ENCODE results near the gene KCNMA1.

The KCNMA1 gene

DNA sequence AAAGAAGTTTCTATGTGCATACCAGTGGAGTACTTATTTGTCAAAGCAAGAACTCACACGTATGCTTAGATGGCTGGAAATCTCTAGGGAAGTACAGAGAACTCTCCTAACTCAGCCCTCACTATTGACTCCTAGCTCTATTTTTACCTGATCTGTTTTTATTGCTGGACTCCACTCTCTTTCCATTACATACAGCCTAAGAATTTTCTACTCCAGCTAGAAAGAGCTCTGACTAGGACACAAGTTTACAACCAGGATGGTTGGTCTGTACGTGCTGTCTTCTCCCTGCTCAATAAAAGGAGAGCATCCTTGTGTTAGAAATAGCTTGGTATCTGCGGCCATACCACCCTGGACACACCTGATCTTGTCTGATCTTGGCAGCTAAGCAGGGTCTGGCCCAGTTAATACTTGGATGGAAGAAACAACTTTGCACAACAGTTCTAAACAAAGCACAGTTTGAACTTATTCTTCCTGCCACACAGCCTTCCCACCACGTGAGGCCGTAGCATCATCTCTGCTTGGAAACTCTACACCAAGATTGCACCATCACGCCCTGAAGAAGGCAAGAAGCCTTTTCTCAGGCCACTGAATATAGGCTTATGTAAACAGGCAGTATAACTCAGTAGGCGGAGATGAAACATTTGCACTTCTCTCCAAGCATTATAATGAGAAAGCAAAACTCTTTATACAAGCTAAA lies 50.7 kb downstream of the KCNMA1 start:
- Histone ChIP-seq H3K4me3 (ENCODE audit: insufficient read depth, low read depth, low read length) (no peak overlapping the region), H3K4me1 (ENCODE audit: control insufficient read depth, insufficient read depth, low read length) (peaks cover 13% of the 10 kb centered on the region), H3K9me3 (ENCODE audit: control insufficient read depth, low read length) (no peaks in the 10 kb centered on the region), H3K27me3 (ENCODE audit: control insufficient read depth, insufficient read depth, low read length, poor library complexity, severe bottlenecking) (no peaks in the 10 kb centered on the region), H3K36me3 (ENCODE audit: control insufficient read depth, insufficient read depth, low read length) (no peaks in the 10 kb centered on the region), H3K27ac (ENCODE audit: insufficient read depth, low read depth, low read length, poor library complexity, severe bottlenecking) (no peak overlapping the region)
- WGBS, 2 experiments, result 72 to 80% methylated on average over 7 of the region's 7 CpGs

DNA sequence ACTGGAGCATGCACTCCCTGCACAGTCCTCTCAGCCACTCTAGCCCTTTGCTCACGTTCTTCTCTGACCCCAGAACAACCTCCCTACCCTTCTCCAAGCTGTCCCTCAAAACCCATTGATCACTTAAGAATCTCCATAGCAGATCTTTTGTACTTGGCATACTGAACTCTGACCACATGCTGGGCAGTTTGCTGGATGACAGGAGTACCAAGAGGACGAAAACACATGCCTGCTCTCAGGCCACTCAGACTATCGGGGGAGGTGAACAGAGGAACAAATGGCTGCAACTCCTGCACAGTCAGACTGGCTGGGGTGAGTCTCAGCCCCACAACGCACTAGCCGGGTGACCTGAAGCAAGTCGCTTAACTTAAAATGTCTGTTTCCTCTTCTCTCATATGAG lies 52.7 kb downstream of the KCNMA1 start:
- H3K27me3 ChIP-seq (ENCODE audit: control insufficient read depth, insufficient read depth, low read length, poor library complexity, severe bottlenecking), result no peaks in the 10 kb centered on the region
- peaks cover 13% of the 10 kb centered on the region for H3K4me1 ChIP-seq (ENCODE audit: control insufficient read depth, insufficient read depth, low read length)
- H3K4me3 ChIP-seq (ENCODE audit: insufficient read depth, low read depth, low read length), result no peak overlapping the region
- H3K36me3 ChIP-seq (ENCODE audit: control insufficient read depth, insufficient read depth, low read length), result no peaks in the 10 kb centered on the region
- WGBS, 2 experiments, result 71 to 81% methylated on average over 6 of the region's 6 CpGs
- no peak overlapping the region for H3K27ac ChIP-seq (ENCODE audit: insufficient read depth, low read depth, low read length, poor library complexity, severe bottlenecking)
- H3K9me3 ChIP-seq (ENCODE audit: control insufficient read depth, low read length), result no peaks in the 10 kb centered on the region

DNA sequence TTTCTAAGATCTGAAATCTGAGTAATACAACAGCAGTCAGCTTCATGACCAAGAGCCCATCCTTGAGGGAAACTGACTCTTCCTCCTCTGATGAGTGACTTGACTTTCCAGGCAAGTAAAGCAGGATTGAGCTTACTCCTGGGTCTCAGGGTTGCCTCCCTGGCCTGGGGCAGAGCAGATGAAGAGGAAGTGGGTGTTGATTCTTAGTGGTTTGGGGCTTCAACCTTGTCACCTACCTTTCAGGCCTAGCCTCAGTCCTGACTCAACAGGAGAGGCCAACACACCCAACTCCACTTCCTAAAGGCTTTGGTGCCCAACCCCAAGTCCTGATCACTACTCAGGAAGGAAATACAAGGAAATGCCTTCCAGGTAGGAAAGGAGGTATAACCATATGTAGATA lies 54.1 kb downstream of the KCNMA1 start:
- Histone ChIP-seq H3K4me3 (ENCODE audit: insufficient read depth, low read depth, low read length) (no peak overlapping the region), H3K27ac (ENCODE audit: insufficient read depth, low read depth, low read length, poor library complexity, severe bottlenecking) (no peak overlapping the region)

DNA sequence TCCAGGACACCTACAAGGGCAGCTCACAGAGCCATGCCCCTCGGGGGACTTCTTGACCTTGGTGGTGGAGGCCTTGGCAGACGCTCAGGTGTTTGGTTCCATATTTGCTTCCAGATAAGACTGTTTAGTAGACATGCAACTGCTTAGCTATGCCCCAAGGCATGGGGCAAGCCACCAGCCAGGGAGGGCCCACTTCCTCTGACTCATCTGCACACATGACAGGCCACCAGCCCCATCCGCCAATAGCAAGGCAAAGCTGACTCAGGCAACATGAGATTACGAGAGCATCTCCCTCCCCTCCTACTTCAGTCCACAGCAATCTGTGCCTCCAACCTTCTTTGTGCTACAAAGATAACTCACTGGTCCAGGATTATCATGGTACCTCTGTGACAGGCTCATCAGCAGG lies 54.9 kb downstream of the KCNMA1 start:
- WGBS, 2 experiments, result 94 to 97% methylated on average over 4 of the region's 4 CpGs
- Histone ChIP-seq H3K4me1 (ENCODE audit: control insufficient read depth, insufficient read depth, low read length) (peaks cover 13% of the 10 kb centered on the region), H3K27ac (ENCODE audit: insufficient read depth, low read depth, low read length, poor library complexity, severe bottlenecking) (no peak overlapping the region), H3K36me3 (ENCODE audit: control insufficient read depth, insufficient read depth, low read length) (no peaks in the 10 kb centered on the region), H3K27me3 (ENCODE audit: control insufficient read depth, insufficient read depth, low read length, poor library complexity, severe bottlenecking) (no peaks in the 10 kb centered on the region), H3K9me3 (ENCODE audit: control insufficient read depth, low read length) (no peaks in the 10 kb centered on the region), H3K4me3 (ENCODE audit: insufficient read depth, low read depth, low read length) (no peak overlapping the region)

More for the DNA sequence above, 54.1 kb downstream of the KCNMA1 start:
- H3K27me3 ChIP-seq (ENCODE audit: control insufficient read depth, insufficient read depth, low read length, poor library complexity, severe bottlenecking), result no peaks in the 10 kb centered on the region
- H3K36me3 ChIP-seq (ENCODE audit: control insufficient read depth, insufficient read depth, low read length), result no peaks in the 10 kb centered on the region
- H3K4me1 ChIP-seq (ENCODE audit: control insufficient read depth, insufficient read depth, low read length), result peaks cover 13% of the 10 kb centered on the region
- H3K9me3 ChIP-seq (ENCODE audit: control insufficient read depth, low read length), result no peaks in the 10 kb centered on the region

DNA sequence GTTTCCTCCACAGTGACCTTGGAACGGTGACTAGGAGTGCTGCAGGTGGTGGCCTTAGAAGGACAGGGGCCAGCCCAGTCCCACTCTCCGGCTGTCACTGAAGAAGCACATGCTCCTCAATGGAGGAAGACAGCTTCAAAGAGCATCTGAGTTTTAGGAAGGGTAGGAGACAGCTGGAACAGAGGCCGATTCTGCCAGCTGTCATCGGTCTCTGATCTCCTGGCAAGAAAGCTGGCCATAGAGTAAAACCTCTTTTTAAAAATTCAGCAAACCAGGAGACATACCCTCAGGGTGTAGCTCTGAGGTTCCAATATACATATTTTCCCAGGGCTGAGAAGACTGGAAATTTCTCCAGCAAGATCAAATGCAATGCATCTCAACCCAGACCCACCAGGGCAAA lies 55.9 kb downstream of the KCNMA1 start:
- H3K4me1 ChIP-seq (ENCODE audit: control insufficient read depth, insufficient read depth, low read length), result peaks cover 6% of the 10 kb centered on the region
- H3K4me3 ChIP-seq (ENCODE audit: insufficient read depth, low read depth, low read length), result no peak overlapping the region
- H3K27me3 ChIP-seq (ENCODE audit: control insufficient read depth, insufficient read depth, low read length, poor library complexity, severe bottlenecking), result no peaks in the 10 kb centered on the region
- no peak overlapping the region for H3K27ac ChIP-seq (ENCODE audit: insufficient read depth, low read depth, low read length, poor library complexity, severe bottlenecking)
- no peaks in the 10 kb centered on the region for H3K36me3 ChIP-seq (ENCODE audit: control insufficient read depth, insufficient read depth, low read length)
- 93 to 95% methylated on average over 4 of the region's 4 CpGs for WGBS, 2 experiments
- H3K9me3 ChIP-seq (ENCODE audit: control insufficient read depth, low read length), result no peaks in the 10 kb centered on the region

DNA sequence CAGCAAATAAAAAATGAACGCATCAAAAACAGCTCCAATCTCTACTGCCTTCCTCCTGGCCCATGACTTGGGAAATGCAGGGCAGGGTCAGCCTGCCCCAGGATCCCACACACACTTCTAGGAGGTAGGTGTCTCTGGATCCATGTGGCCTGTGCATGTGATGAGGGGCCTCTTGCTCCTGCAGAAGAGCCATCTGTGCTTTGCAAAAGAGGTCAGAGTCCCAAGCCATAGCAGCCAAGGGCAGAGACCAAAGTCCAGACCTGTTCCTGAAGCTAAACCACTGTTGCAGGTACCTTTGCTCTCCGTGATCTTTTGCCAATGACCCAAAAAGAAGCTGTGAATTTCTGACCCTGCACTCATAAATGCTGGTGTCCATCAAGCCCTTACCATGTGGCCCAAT lies 57.1 kb downstream of the KCNMA1 start:
- peaks cover 6% of the 10 kb centered on the region for H3K4me1 ChIP-seq (ENCODE audit: control insufficient read depth, insufficient read depth, low read length)
- no peaks in the 10 kb centered on the region for H3K36me3 ChIP-seq (ENCODE audit: control insufficient read depth, insufficient read depth, low read length)
- 86 to 96% methylated on average over 2 of the region's 2 CpGs for WGBS, 2 experiments
- H3K4me3 ChIP-seq (ENCODE audit: insufficient read depth, low read depth, low read length), result no peak overlapping the region
- no peaks in the 10 kb centered on the region for H3K27me3 ChIP-seq (ENCODE audit: control insufficient read depth, insufficient read depth, low read length, poor library complexity, severe bottlenecking)
- no peak overlapping the region for H3K27ac ChIP-seq (ENCODE audit: insufficient read depth, low read depth, low read length, poor library complexity, severe bottlenecking)
- H3K9me3 ChIP-seq (ENCODE audit: control insufficient read depth, low read length), result no peaks in the 10 kb centered on the region

DNA sequence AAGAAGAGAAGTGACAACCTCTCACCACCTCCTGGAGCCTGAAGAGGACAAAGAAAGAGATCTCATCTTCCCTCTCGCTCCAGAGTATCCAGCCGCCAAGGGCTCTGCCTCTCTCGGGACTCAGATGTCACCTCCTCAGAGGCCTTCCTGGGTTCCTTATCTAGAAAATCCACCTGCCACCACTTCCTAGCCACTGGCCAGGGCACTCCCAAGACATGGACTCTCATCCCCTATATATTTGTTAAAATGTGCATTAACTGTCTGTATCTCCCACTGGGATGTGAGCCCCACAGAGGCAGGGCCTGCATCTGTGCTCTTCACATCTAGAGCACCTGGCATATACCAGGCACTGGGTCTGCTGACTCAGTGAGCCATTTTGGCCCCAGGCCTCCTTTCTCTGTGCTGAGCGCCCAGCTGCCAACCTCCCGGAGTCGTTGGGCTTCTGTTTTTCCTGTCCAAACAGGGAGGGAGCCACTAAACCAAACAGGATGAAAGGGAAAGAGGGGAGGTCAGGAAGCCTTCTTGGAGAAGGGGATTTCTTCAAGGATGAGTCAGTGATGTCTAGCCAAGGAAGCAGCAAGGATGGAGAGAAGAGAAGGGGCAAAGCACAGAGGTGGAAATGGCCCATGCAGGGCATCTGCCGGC lies 58.9 kb downstream of the KCNMA1 start:
- no peaks in the 10 kb centered on the region for H3K4me1 ChIP-seq (ENCODE audit: control insufficient read depth, insufficient read depth, low read length)
- no peaks in the 10 kb centered on the region for H3K9me3 ChIP-seq (ENCODE audit: control insufficient read depth, low read length)
- H3K27me3 ChIP-seq (ENCODE audit: control insufficient read depth, insufficient read depth, low read length, poor library complexity, severe bottlenecking), result no peaks in the 10 kb centered on the region
- no peaks in the 10 kb centered on the region for H3K36me3 ChIP-seq (ENCODE audit: control insufficient read depth, insufficient read depth, low read length)
- H3K4me3 ChIP-seq (ENCODE audit: insufficient read depth, low read depth, low read length), result no peak overlapping the region
- WGBS, 2 experiments, result 90 to 92% methylated on average over 7 of the region's 7 CpGs
- no peak overlapping the region for H3K27ac ChIP-seq (ENCODE audit: insufficient read depth, low read depth, low read length, poor library complexity, severe bottlenecking)

DNA sequence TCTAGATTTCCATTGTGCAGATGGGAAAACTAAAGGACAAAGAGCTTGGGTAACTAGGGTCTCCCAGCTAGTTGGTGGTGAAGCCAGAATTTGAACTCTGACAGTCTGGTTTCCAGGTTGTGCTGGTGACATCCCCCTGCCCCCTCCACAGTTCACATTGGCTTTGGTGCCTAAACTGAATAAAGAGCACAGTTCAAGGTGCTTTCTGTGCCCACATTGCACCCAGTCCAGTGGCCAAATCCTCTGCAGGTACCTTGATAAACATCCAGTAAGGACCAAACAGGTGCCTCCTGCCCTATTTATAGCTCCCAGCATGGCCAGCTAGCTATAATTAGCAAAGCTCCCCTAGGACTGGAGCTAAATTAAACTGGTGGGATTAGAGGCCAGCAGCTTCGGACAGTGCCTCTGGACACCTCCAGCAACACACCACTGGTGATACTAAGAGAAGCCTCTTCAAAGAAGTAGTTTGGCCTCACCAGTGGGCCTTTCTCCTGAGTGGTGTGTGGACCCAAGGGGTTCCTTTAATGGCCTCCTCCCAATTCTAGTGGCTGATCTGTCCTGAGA lies 59.9 kb downstream of the KCNMA1 start:
- Histone ChIP-seq H3K4me1 (ENCODE audit: control insufficient read depth, insufficient read depth, low read length) (no peaks in the 10 kb centered on the region), H3K9me3 (ENCODE audit: control insufficient read depth, low read length) (no peaks in the 10 kb centered on the region), H3K36me3 (ENCODE audit: control insufficient read depth, insufficient read depth, low read length) (no peaks in the 10 kb centered on the region), H3K27ac (ENCODE audit: insufficient read depth, low read depth, low read length, poor library complexity, severe bottlenecking) (no peak overlapping the region), H3K27me3 (ENCODE audit: control insufficient read depth, insufficient read depth, low read length, poor library complexity, severe bottlenecking) (no peaks in the 10 kb centered on the region), H3K4me3 (ENCODE audit: insufficient read depth, low read depth, low read length) (no peak overlapping the region)
- WGBS, 2 experiments, result 96 to 100% methylated on average over 1 of the region's 1 CpG

DNA sequence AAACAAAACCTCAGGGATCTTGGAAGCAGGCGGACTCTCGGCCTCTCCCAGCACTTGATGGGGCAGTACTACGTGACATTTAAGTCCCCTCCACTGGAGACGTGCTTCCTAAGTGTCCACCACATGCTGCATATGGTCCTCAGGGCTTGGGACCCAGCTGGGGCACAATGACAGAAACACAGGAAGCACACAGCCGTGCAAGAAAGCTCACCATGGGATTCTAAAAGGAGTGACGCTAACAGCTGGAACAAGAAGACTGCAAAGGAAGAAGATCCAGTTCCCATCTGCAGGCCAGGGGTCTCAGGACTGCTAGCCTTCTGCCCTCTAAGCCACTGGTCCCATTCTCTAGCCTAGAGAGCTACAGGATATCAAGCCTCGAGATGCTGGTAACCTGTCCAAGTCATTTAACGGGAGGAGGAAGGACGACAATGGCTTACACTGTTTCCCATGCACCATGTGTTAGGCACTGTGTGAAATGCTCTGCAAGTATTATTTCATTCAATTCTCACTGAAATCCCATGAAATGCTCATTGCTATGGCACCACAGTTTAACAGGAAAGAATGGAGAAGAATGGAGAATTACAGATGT lies 61.1 kb downstream of the KCNMA1 start:
- no peak overlapping the region for H3K27ac ChIP-seq (ENCODE audit: insufficient read depth, low read depth, low read length, poor library complexity, severe bottlenecking)
- 93 to 94% methylated on average over 9 of the region's 9 CpGs for WGBS, 2 experiments
- H3K4me1 ChIP-seq (ENCODE audit: control insufficient read depth, insufficient read depth, low read length), result no peaks in the 10 kb centered on the region
- H3K4me3 ChIP-seq (ENCODE audit: insufficient read depth, low read depth, low read length), result no peak overlapping the region
- no peaks in the 10 kb centered on the region for H3K36me3 ChIP-seq (ENCODE audit: control insufficient read depth, insufficient read depth, low read length)
- no peaks in the 10 kb centered on the region for H3K9me3 ChIP-seq (ENCODE audit: control insufficient read depth, low read length)
- no peaks in the 10 kb centered on the region for H3K27me3 ChIP-seq (ENCODE audit: control insufficient read depth, insufficient read depth, low read length, poor library complexity, severe bottlenecking)

DNA sequence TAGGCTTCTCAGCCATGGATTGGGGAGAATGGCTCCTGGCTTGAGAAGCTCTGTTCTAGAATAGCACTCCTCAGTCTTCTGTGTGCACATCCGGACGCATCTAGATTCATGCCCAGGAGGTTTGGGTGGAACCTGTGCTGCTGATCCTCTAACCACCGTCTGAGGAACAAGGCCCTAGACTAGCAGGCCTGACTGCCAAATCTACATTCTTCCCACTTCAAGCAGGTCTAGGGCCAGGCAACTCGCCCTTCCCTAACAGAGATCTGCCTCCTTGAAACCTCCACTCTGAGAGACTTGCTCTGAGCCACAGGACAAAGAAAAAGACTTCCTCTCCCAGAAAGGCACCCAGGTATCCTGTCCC lies 61.6 kb downstream of the KCNMA1 start:
- Histone ChIP-seq H3K36me3 (ENCODE audit: control insufficient read depth, insufficient read depth, low read length) (no peaks in the 10 kb centered on the region), H3K27ac (ENCODE audit: insufficient read depth, low read depth, low read length, poor library complexity, severe bottlenecking) (no peak overlapping the region), H3K27me3 (ENCODE audit: control insufficient read depth, insufficient read depth, low read length, poor library complexity, severe bottlenecking) (no peaks in the 10 kb centered on the region), H3K4me1 (ENCODE audit: control insufficient read depth, insufficient read depth, low read length) (no peaks in the 10 kb centered on the region), H3K4me3 (ENCODE audit: insufficient read depth, low read depth, low read length) (no peak overlapping the region), H3K9me3 (ENCODE audit: control insufficient read depth, low read length) (no peaks in the 10 kb centered on the region)
- WGBS, 2 experiments, result 93 to 94% methylated on average over 4 of the region's 4 CpGs

Data from ectodermal cell (in vitro differentiated cells).